Measurements from ENCODE around the gene GDPD3.

GRCh38 chr16:30085247-30085646 is 28.1 kb downstream of the GDPD3 start:
- TF ChIP-seq CTCF (IDR thresholded peaks at IDR 0.05; ENCODE audit: low read depth, low read length, poor library complexity, severe bottlenecking): no peak
- no peak for TF ChIP-seq EZH2phosphoT487 (IDR thresholded peaks at IDR 0.05; ENCODE audit: borderline replicate concordance, low read length)
